ENCODE data around the gene ANKRD18A. TPM values are rescaled to one million over a fixed set of nuclear protein-coding genes. Genes with fewer than 3 reads are reported as not detected.
"Not testable (repeated sequence)": the region's sequence is repeated elsewhere in the genome, so short reads cannot be mapped to it uniquely, and the experiment has no call there.

Gene ANKRD18A
- total RNA-seq, 1 donor from 2014 or later, result not detected

DNA sequence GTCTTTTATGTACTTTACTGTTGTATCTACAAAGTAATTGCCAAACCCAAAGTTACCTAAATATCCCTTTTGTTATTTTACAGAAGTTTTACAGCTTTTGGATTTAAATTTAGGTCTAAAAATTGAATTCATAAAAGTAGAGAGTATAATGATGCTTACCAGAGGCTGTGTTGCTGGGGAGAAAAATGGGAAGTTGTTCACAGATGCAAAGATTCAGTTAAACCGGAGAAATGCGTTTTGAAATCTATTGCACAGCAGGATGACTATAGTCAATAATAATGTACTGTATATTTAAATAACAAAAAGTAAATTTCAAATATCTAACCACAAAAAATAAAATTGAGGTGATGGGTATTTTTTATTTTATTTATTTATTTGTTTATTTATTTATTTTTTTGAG, 2.6 kb upstream of the ANKRD18A start:
- H3K27me3 ChIP-seq, result peaks cover 19% of the 10 kb centered on the region

GRCh38 chr9:38622288-38622674, 1.9 kb upstream of the ANKRD18A start:
- peak overlapping the region; percentile 16 to 61 for H3K4me3 ChIP-seq
- H3K27me3 ChIP-seq, result peaks cover 19% of the 10 kb centered on the region
- peaks cover 0 to 16% of the 10 kb centered on the region in 2 donors for H3K9me3 ChIP-seq
- H3K4me1 ChIP-seq, result peaks cover 3 to 22% of the 10 kb centered on the region in 2 donors
- H3K27ac ChIP-seq, result no peak overlapping the region
- TF ChIP-seq CTCF (IDR thresholded peaks at IDR 0.05), result no peak
- intact Hi-C loops (cut with DNase I), result no loop called here
- H3K36me3 ChIP-seq, result no peaks in the 10 kb centered on the region
- no peak for DNase-seq (ENCODE audit: low spot score in 2 of 2)

More for the DNA sequence above, 2.6 kb upstream of the ANKRD18A start:
- intact Hi-C loops (cut with DNase I), result no loop called here
- no peaks in the 10 kb centered on the region for H3K36me3 ChIP-seq
- H3K4me3 ChIP-seq, result no peak overlapping the region
- H3K27ac ChIP-seq, result no peak overlapping the region
- H3K9me3 ChIP-seq, result peaks cover 0 to 16% of the 10 kb centered on the region in 2 donors
- DNase-seq (ENCODE audit: low spot score in 2 of 2), result no peak
- no peak for TF ChIP-seq CTCF (IDR thresholded peaks at IDR 0.05)
- H3K4me1 ChIP-seq, result peaks cover 3 to 22% of the 10 kb centered on the region in 2 donors

- intact Hi-C loops (cut with DNase I), result no loop called here
- Histone ChIP-seq H3K9me3 (peaks cover 0 to 16% of the 10 kb centered on the region in 2 donors), H3K27me3 (peaks cover 19% of the 10 kb centered on the region), H3K4me1 (peaks cover 3 to 22% of the 10 kb centered on the region in 2 donors), H3K4me3 (peak overlapping the region; percentile 54 to 61), H3K27ac (no peak overlapping the region), H3K36me3 (no peaks in the 10 kb centered on the region)
- TF ChIP-seq CTCF (IDR thresholded peaks at IDR 0.05), result no peak
- no peak for DNase-seq (ENCODE audit: low spot score in 2 of 2)
Measured at GRCh38 chr9:38621434-38622287, 1.3 kb upstream of the ANKRD18A start.

DNA sequence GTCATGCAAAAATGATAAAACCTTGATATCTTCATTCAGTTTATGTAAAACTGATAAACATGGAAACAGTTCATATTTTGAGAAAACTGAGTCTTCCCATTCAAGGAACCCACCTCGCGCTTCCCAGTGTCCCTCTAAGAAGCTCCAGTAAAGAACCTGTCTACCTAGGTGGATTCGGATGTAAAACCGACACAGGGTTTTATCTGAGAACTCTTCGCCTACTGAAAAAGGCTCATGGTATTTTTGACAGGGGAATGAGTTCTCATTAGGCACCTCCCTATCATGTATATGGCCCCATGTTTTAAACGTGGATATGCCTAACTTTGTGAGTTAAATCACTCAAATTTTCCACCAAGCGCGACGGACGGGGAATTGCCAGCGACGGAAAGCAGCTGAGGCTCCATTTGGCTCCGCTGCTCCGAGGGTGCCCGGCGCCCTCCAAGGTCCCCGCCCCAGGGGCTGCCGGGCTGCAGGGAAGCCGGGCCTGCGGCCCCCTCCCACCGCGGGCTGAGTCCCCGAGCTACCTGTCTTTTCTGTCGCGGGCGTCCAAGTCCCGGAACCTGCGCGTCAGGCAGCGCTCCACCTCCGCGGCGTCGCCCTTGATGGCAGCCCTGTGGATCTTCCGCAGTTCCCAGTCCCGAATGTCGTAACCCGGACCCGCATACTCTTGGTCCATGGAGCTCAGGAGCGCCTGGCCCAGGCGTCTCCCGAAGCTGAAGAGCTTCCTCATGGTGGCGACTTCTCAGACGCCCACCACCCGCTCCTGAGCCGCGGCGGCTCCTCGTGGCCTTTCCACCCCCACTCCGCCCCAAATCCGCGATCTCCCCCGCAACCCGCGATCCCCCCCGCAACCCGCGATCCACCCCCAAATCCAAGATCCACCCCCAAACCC, 594 bp downstream of the ANKRD18A start:
- Histone ChIP-seq H3K36me3 (no peaks in the 10 kb centered on the region), H3K4me1 (peaks cover 3 to 22% of the 10 kb centered on the region in 2 donors), H3K27me3 (peaks cover 19% of the 10 kb centered on the region), H3K27ac (no peak overlapping the region), H3K4me3 (peak overlapping the region; percentile 54 to 61), H3K9me3 (peaks cover 0 to 12% of the 10 kb centered on the region in 2 donors)
- no peak for DNase-seq (ENCODE audit: low spot score in 2 of 2)
- no peak for TF ChIP-seq CTCF (IDR thresholded peaks at IDR 0.05)
- intact Hi-C loops (cut with DNase I), result no loop called here

DNA sequence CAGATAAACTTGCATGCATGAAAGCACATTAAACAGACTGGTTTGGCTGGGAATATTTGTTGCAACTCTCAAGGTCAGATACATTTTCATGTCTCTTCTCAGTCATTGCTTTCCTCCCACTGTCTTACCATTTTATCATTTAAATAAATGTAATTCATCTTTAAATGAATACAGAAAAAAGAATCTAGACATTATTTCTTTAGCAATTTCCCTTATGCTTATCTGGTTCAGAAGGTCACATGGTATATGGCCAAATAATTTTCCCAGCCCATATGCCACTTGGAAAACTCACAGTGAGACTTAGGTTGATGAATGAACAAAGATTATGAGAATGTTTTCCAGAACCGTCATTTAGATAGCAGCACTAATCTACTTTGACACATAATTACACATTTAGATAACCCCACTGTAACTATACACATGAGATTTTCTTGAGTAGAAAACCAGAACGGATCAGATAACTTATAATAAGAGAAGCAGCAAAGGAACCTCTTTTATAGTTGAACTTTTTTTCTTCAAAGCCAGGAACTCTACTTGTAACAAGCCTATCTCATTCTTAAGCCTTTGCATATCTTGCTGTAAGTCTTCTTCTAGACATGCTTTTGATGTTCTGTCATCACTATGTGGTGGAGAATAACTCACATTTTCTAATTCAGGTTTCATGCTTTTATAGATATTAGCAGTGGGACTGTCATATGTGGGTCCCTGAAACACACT, 22.2 kb downstream of the ANKRD18A start:
- H3K36me3 ChIP-seq; intact Hi-C loops (cut with DNase I); H3K4me1 ChIP-seq; DNase-seq (ENCODE audit: low spot score in 2 of 2); H3K4me3 ChIP-seq; H3K27me3 ChIP-seq; H3K9me3 ChIP-seq; H3K27ac ChIP-seq: not testable (repeated sequence)

- intact Hi-C loops (cut with DNase I); H3K27me3 ChIP-seq; DNase-seq (ENCODE audit: low spot score in 2 of 2); H3K36me3 ChIP-seq; H3K9me3 ChIP-seq; H3K27ac ChIP-seq; H3K4me3 ChIP-seq; H3K4me1 ChIP-seq: not testable (repeated sequence)
Measured at GRCh38 chr9:38595117-38595516, 25.3 kb downstream of the ANKRD18A start.

DNA sequence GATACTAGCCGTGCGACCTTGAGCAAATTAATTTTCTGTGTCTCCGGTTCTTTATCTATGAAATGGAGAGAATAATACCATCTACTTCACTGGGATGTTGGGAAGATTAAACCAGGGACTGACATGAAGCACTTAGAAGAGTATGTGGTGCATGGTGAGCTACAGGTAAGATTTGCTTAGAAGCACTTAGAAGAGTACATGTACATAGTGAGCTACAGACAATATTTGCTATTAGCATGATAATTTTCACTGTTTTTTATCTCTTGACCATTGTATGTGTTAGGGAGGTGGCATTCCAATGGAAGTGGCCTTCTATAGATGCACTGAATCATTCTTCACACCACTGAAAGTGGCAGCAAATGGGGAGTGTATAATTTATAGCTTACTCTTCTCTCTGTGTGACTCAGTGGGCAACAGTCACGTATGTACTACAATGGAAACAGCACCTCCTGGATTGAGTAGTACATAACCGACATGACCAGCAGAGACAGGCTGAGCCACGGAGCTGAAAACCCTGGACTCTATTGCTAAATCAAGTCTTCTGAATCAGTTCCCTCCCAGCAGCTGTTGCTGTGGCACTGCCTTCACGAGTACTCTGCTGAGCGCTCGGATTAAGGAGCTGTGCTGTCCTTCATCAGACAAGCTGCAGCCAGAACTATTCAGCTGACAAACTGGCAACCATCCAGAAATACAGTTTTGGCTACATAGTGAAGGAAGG, 28.9 kb downstream of the ANKRD18A start:
- H3K4me3 ChIP-seq; H3K27ac ChIP-seq; H3K4me1 ChIP-seq; DNase-seq (ENCODE audit: low spot score in 2 of 2); H3K36me3 ChIP-seq; intact Hi-C loops (cut with DNase I); H3K27me3 ChIP-seq; H3K9me3 ChIP-seq: not testable (repeated sequence)

DNA sequence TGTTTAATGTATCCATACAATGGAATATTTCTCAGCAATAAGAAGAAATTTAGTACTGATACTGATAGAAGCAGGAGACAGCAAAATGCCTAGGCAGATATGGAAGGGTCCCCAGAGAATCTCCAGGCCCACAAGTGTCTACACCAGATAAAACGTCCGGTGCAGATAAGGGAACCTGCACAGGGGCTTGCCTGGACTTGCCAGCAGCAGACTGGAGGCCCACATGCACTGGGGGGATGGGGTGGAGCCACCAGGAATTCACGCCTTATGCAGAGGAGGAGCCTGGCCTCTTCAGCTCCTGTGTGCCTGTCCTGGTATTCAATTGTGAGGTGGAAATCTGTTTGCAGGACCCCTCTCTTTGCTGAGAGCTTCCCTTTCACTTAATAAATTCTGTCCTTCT, 36.6 kb downstream of the ANKRD18A start:
- H3K36me3 ChIP-seq; H3K9me3 ChIP-seq; H3K4me1 ChIP-seq; H3K27ac ChIP-seq; DNase-seq (ENCODE audit: low spot score in 2 of 2); H3K4me3 ChIP-seq; intact Hi-C loops (cut with DNase I); H3K27me3 ChIP-seq: not testable (repeated sequence)

- H3K4me3 ChIP-seq; H3K9me3 ChIP-seq; H3K27me3 ChIP-seq; H3K36me3 ChIP-seq; H3K4me1 ChIP-seq; DNase-seq (ENCODE audit: low spot score in 2 of 2); H3K27ac ChIP-seq; intact Hi-C loops (cut with DNase I): not testable (repeated sequence)
Measured at GRCh38 chr9:38580112-38580511, 40.3 kb downstream of the ANKRD18A start.
